ENCODE measurements around the gene MZF1. TPM values are rescaled to one million over a fixed set of nuclear protein-coding genes. Genes with fewer than 3 reads are reported as not detected.

MZF1 gene
- total RNA-seq, 1 donor from 2014 or later: 23.7 TPM

- peaks cover 13% of the 10 kb centered on the region for H3K36me3 Mint-ChIP-seq (ENCODE audit: low read depth)
Measured at GRCh38 chr19:58521651-58522050, 51.5 kb downstream of the MZF1 start.

GRCh38 chr19:58520257-58520599 lies 52.9 kb downstream of the MZF1 start:
- Mint-ChIP-seq H3K9me3 (no peaks in the 10 kb centered on the region), H3K4me1 (peaks cover 34% of the 10 kb centered on the region), H3K36me3 (ENCODE audit: low read depth) (peaks cover 23% of the 10 kb centered on the region), H3K4me3 (peak overlapping the region; percentile 93), H3K27ac (peak overlapping the region; percentile 97), H3K27me3 (no peaks in the 10 kb centered on the region)
- no peak for DNase-seq
- intact Hi-C loops (cut with micrococcal nuclease): no loop called here

More at GRCh38 chr19:58521651-58522050, 51.5 kb downstream of the MZF1 start:
- Mint-ChIP-seq H3K27me3 (no peaks in the 10 kb centered on the region), H3K4me3 (peak overlapping the region; percentile 9), H3K27ac (no peak overlapping the region), H3K9me3 (no peaks in the 10 kb centered on the region), H3K4me1 (peaks cover 25% of the 10 kb centered on the region)
- intact Hi-C loops (cut with micrococcal nuclease): no loop called here
- no peak for DNase-seq

GRCh38 chr19:58519355-58520256 lies 53.5 kb downstream of the MZF1 start, which contains the start of gene ZBTB45:
ZBTB45 (minus strand) TSS chr19:58519810; CDS start chr19:58517673, 2,137 bp downstream.
- peak; percentile 97 for DNase-seq
- Mint-ChIP-seq H3K27me3 (no peaks in the 10 kb centered on the region), H3K36me3 (ENCODE audit: low read depth) (peaks cover 25% of the 10 kb centered on the region), H3K4me1 (peaks cover 37% of the 10 kb centered on the region), H3K4me3 (peak within 1 kb of the TSS; percentile 93), H3K9me3 (no peaks in the 10 kb centered on the region), H3K27ac (peak within 1 kb of the TSS; percentile 97)
- intact Hi-C loops (cut with micrococcal nuclease): loop anchor here (1.0 to 5.0 kb wide), 9 partner anchors 25 to 602 kb away; partner anchors contain the start of genes MZF1, RPS5, TRIM28 and ZNF274

- peak overlapping the region; percentile 97 for H3K27ac Mint-ChIP-seq
- peak; percentile 85 for DNase-seq
- peak overlapping the region; percentile 93 for H3K4me3 Mint-ChIP-seq
- H3K27me3 Mint-ChIP-seq: no peaks in the 10 kb centered on the region
- H3K9me3 Mint-ChIP-seq: no peaks in the 10 kb centered on the region
- intact Hi-C loops (cut with micrococcal nuclease): loop anchor here (1.0 to 5.0 kb wide), 9 partner anchors 25 to 602 kb away; partner anchors contain the start of genes MZF1, RPS5, TRIM28 and ZNF274
- H3K4me1 Mint-ChIP-seq: peaks cover 40% of the 10 kb centered on the region
- H3K36me3 Mint-ChIP-seq (ENCODE audit: low read depth): peaks cover 29% of the 10 kb centered on the region
Measured at GRCh38 chr19:58519087-58519354, 54.1 kb downstream of the MZF1 start.

- no peaks in the 10 kb centered on the region for H3K27me3 Mint-ChIP-seq
- H3K27ac Mint-ChIP-seq: peak overlapping the region; percentile 97
- H3K9me3 Mint-ChIP-seq: no peaks in the 10 kb centered on the region
- DNase-seq: peak; percentile 71
- peaks cover 30% of the 10 kb centered on the region for H3K36me3 Mint-ChIP-seq (ENCODE audit: low read depth)
- intact Hi-C loops (cut with micrococcal nuclease): loop anchor here (1.0 to 5.0 kb wide), 9 partner anchors 26 to 601 kb away; partner anchors contain the start of genes MZF1, RPS5, TRIM28 and ZNF274
- peak overlapping the region; percentile 93 for H3K4me3 Mint-ChIP-seq
- H3K4me1 Mint-ChIP-seq: peaks cover 42% of the 10 kb centered on the region
Measured at GRCh38 chr19:58518256-58519086, 54.7 kb downstream of the MZF1 start.

GRCh38 chr19:58516964-58517833 lies 55.9 kb downstream of the MZF1 start:
- DNase-seq: no peak
- Mint-ChIP-seq H3K4me1 (peaks cover 43% of the 10 kb centered on the region), H3K36me3 (ENCODE audit: low read depth) (peaks cover 30% of the 10 kb centered on the region), H3K27me3 (no peaks in the 10 kb centered on the region), H3K27ac (peak overlapping the region; percentile 25), H3K4me3 (peak overlapping the region; percentile 93), H3K9me3 (no peaks in the 10 kb centered on the region)
- intact Hi-C loops (cut with micrococcal nuclease): loop anchor here (5.0 kb wide), 1 partner anchor 600 kb away; the partner anchor contains the start of gene ZNF417

- no peaks in the 10 kb centered on the region for H3K27me3 Mint-ChIP-seq
- no peak for DNase-seq
- peak overlapping the region; percentile 91 for H3K4me3 Mint-ChIP-seq
- H3K4me1 Mint-ChIP-seq: peaks cover 45% of the 10 kb centered on the region
- intact Hi-C loops (cut with micrococcal nuclease): loop anchor here (5.0 kb wide), 1 partner anchor 599 kb away; the partner anchor contains the start of gene ZNF417
- peak overlapping the region; percentile 65 for H3K27ac Mint-ChIP-seq
- no peaks in the 10 kb centered on the region for H3K9me3 Mint-ChIP-seq
- H3K36me3 Mint-ChIP-seq (ENCODE audit: low read depth): peaks cover 30% of the 10 kb centered on the region
Measured at GRCh38 chr19:58516246-58516836, 56.8 kb downstream of the MZF1 start.

GRCh38 chr19:58515259-58515658 lies 57.9 kb downstream of the MZF1 start:
- Mint-ChIP-seq H3K9me3 (no peaks in the 10 kb centered on the region), H3K27me3 (no peaks in the 10 kb centered on the region), H3K36me3 (ENCODE audit: low read depth) (peaks cover 30% of the 10 kb centered on the region), H3K4me1 (peaks cover 41% of the 10 kb centered on the region), H3K27ac (peak overlapping the region; percentile 93), H3K4me3 (peak overlapping the region; percentile 91)
- DNase-seq: no peak
- intact Hi-C loops (cut with micrococcal nuclease): loop anchor here (5.0 kb wide), 1 partner anchor 598 kb away; the partner anchor contains the start of gene ZNF417

- Mint-ChIP-seq H3K4me1 (peaks cover 34% of the 10 kb centered on the region), H3K9me3 (no peaks in the 10 kb centered on the region), H3K27me3 (no peaks in the 10 kb centered on the region), H3K4me3 (peak overlapping the region; percentile 91), H3K36me3 (ENCODE audit: low read depth) (peaks cover 29% of the 10 kb centered on the region), H3K27ac (peak overlapping the region; percentile 93)
- intact Hi-C loops (cut with micrococcal nuclease): loop anchor here (1.0 to 5.0 kb wide), 6 partner anchors 15 to 597 kb away; partner anchors contain the start of genes CHMP2A, ZNF417 and ZNF446
- DNase-seq: peak; percentile 68
Measured at GRCh38 chr19:58514564-58515022, 58.5 kb downstream of the MZF1 start.

GRCh38 chr19:58513694-58514563 lies 59.2 kb downstream of the MZF1 start:
- DNase-seq: peak; percentile 99
- H3K9me3 Mint-ChIP-seq: no peaks in the 10 kb centered on the region
- H3K4me3 Mint-ChIP-seq: peak overlapping the region; percentile 91
- H3K4me1 Mint-ChIP-seq: peaks cover 32% of the 10 kb centered on the region
- peaks cover 23% of the 10 kb centered on the region for H3K36me3 Mint-ChIP-seq (ENCODE audit: low read depth)
- intact Hi-C loops (cut with micrococcal nuclease): loop anchor here (1.0 kb wide), 5 partner anchors 15 to 67 kb away; partner anchors contain the start of genes CHMP2A and ZNF446
- peak overlapping the region; percentile 93 for H3K27ac Mint-ChIP-seq
- no peaks in the 10 kb centered on the region for H3K27me3 Mint-ChIP-seq

GRCh38 chr19:58513213-58513693 lies 59.9 kb downstream of the MZF1 start:
- peaks cover 27% of the 10 kb centered on the region for H3K4me1 Mint-ChIP-seq
- peak overlapping the region; percentile 91 for H3K4me3 Mint-ChIP-seq
- H3K36me3 Mint-ChIP-seq (ENCODE audit: low read depth): peaks cover 21% of the 10 kb centered on the region
- DNase-seq: peak; percentile 68
- H3K9me3 Mint-ChIP-seq: no peaks in the 10 kb centered on the region
- no peaks in the 10 kb centered on the region for H3K27me3 Mint-ChIP-seq
- intact Hi-C loops (cut with micrococcal nuclease): no loop called here
- peak overlapping the region; percentile 93 for H3K27ac Mint-ChIP-seq

Data from activated CD4-positive, alpha-beta T cell treated with anti-CD3 and anti-CD28 coated beads, Interleukin-2, amount 10 ng/mL, durations not matched to agents 24 days and 14 days (primary cell).